HG02870 (cell line): ENCODE measurements around the gene CDK11B.
A peak's percentile ranks its signal among the peaks of the same experiment; 100 is the strongest.
"Not testable (repeated sequence)": the region's sequence is repeated elsewhere in the genome, so short reads cannot be mapped to it uniquely, and the experiment has no call there.

Experiments
- ATAC-seq: cut with Tn5 transposase; IDR thresholded peaks from one replicate; pipeline ENCODE4 v1.9.1; 2021; ENCODE audit warnings: mild to moderate bottlenecking, moderate library complexity; ENCODE audit not compliant: unreplicated experiment

The CDK11B gene

DNA sequence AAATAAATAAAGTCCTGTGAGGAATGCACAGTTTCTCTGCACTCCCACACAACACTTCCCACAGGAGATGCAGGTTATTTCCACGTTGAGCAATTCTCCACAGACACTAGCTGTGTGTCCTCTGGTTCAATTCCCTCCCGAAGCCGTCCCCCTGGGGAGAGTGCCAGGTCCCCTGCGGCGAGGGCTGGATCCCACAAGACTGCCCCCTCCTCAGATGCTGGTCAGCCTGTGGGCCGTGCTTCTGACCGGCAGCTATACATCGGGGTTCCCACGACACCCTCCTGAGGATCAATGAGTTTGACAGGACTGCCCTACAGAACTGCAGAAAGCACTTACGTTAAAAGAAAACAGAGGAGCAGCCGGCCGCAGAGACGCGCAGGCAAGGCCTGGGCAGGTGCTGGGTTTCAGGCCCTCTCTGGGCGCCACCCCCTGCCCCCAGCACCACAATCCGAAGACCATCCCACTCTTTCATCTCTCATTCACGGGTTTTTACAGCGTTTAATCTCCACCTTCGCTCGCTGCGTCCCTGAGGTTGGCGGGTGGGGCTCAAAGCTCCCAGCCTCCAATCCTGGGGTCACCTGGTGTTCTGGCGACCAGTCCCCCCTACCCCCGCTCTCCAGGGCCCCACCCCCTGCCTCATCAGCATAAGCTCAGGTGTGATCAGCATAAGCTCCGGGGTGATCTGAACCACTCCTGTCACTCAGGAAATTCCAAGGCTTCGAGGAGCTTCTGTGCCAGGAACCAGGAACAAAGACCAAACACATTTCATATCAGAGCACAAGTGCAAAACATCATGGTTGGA lies 24.5 kb upstream of the CDK11B start:
- no peak for ATAC-seq

DNA sequence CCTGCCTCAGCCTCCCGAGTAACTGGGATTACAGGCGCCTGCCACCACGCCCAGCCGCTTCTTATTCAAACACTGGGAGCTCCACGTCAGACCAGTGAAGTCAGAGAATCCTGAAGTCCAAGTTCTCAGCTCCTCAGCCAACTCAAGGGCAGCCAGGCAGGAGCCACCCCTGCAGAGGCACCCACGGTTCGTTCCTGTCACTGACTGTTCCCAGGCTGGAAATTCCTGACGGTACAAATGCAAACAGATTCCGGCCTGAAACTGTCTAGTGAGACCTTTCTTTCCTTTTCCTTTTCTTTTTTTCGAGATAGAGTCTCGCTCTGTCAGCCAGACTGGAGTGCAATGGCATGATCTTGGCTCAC lies 22.1 kb upstream of the CDK11B start:
- no peak for ATAC-seq

DNA sequence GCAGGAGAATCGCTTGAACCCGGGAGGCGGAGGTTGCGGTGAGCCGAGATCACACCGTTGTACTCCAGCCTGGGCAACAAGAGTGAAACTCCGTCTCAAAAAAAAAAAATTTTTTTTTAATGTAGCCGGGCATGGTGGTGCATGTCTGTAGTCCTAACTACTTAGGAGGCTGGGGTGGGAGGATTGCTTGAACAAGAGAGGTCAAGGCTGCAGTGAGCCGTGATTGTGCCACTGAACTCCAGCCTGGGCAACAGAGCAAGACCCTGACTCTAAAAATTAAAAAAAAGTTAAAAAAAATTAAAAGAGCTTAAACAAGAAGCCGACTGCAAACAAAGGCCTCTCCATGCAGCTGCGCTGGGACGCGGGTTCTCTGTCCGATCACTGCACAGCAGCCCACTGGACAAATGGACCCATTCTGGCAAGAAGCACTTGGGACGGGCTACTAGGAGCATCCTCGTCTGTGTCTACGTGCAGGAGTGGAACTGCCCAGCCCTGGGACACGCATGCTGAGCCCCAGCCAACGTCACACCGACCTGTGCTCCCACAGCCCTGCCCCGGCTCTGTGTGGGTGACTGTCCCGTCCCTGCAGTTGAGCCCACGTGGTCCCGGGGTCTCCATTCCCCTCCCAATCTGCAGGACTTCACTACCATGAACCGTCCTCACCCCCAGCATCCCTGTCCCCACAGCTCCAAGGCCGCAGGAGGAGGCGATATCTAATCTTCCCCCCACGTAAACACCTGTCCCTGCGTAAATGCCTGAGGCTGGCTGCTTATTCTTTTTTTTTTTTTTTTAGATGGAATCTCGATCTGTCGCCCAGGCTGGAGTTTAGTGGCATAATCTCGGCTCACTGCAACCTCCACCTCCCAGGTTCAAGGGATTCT lies 21.5 kb upstream of the CDK11B start:
- no peak for ATAC-seq

DNA sequence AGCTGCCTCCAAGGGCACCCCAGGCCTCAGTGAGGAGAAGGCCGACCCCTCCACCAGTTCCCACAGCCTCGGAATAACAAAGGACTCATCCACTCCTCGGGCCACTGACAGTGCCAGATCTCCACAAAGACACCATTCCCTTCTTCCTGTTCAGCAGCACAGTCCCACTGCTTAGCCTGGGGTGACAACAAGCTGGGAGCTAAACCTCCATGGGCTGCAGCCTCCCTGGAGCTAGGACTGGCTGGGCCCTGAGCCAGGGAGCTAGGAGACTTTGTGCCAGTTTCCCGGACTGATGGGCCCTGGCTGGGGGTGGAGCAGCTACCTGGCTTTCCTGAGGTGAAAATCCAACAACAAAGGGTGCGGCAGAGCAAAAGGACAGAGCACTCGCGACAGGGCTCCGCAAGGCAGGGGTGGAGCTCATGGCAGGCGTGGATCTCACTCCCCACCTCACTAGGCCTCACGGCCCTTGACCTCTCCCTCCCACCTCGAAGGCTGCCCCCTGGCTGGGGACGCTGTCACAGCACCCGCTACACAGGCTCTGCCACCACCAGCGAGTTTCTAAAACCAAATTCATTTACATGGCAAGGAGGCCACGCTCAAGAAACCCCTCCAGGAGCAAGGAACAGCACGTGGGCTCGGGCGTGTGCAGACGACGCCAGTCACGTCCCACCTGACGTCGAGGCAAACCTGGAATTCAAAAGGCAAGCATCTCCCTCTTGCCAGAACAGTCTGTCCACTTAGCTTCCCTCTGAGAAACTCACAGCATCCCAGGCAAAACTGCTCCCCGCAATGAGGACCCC lies 20.0 kb upstream of the CDK11B start:
- ATAC-seq, result no peak

DNA sequence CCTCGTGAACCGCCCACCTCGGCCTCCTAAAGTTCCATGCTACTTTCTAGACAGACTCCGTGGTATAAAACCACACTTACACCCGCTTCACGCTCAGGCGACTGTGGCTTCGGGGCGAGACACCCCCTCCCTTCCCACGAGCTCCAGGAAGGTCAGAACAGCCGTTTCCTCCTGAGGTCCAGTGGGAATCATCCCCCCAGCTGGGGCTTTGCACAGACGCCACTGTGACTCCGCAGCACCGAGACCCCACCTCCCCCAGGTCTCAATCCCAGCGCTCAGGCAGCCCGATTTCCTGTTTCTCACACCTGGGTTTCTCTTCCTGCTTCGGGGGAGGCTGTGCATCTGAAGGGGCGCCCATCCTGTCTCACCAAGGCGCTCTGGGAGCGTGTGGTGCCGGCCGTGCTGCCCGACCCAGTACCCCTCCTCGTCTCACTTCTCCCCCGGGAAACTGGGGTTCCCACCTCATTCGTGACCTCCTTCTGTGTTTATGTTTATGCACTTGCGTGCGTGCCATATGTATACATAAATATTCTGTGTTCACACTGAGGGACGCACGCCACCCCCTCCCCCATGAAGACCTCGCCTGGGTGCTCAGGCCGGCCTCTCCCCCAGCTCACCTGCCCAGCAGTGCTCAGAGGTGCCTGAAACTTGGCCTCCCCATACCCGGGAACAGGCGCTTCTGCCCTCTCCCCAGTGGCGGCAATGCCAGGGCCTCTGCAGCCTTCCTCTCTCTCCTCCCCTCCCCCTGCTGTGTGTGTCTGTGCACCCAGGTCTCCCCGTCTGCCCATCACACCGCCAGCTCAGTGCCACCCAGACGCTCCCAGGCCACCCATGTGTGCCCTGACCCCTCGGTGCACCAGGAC lies 19.1 kb upstream of the CDK11B start:
- peak; percentile 50 for ATAC-seq

DNA sequence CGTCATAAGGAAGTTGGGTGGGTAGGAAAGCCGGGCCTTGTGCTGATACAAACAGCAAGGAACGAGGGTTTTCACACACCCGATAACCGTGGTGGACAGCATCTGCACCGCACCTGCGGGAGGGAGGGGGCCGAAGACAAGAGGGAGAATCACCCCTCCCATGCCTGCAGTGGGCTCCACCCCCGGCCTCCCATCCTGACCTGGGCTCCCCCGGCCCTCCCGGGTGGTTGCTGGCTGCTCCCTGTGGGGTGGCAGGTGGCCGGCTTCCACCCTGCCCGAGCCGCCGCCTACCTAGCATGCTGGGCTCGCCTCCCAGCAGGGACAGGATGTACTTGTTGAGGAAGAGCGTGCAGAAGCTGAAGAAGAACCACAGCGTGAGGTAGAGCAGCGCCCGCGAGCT lies 17.3 kb upstream of the CDK11B start:
- ATAC-seq, result not testable (repeated sequence)

DNA sequence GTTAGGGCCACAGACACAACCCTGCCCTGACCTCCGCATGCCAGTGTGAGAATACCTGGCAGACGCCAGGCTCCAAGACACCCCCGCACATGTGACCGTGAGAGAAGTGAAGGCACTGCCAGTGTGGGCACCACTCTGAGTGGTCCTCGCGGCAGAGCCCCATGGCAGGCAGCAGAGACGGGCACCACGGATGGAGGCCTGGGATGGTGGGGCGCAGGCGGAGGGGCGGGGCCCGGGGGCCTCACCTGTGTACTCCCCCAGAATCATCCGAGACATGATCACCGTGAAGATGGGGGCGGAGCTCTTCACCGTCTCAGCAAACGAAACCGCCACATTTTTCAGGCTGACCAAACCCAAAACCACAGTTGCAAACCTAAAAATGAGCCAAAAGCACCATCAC lies 16.4 kb upstream of the CDK11B start:
- not testable (repeated sequence) for ATAC-seq

DNA sequence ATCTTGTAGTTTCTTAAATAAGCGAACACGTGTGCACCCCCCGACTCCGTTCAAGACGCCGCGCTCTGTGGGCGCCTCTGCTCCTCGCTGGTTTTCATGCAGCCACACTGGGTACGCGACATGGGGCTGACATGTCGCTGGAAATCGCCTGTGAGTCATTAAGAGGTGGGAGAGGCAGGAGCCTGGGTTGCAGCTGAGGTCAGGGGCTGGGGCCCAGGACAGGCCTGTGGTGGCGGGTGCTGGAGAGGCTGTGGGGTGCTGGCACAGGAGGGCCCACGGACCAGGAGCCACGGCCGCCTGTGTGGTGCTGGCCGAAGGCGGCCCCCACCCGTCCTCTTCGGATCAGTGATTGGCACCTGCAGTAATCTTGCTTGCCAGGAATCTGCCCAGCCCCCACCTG lies 16.0 kb upstream of the CDK11B start:
- not testable (repeated sequence) for ATAC-seq

DNA sequence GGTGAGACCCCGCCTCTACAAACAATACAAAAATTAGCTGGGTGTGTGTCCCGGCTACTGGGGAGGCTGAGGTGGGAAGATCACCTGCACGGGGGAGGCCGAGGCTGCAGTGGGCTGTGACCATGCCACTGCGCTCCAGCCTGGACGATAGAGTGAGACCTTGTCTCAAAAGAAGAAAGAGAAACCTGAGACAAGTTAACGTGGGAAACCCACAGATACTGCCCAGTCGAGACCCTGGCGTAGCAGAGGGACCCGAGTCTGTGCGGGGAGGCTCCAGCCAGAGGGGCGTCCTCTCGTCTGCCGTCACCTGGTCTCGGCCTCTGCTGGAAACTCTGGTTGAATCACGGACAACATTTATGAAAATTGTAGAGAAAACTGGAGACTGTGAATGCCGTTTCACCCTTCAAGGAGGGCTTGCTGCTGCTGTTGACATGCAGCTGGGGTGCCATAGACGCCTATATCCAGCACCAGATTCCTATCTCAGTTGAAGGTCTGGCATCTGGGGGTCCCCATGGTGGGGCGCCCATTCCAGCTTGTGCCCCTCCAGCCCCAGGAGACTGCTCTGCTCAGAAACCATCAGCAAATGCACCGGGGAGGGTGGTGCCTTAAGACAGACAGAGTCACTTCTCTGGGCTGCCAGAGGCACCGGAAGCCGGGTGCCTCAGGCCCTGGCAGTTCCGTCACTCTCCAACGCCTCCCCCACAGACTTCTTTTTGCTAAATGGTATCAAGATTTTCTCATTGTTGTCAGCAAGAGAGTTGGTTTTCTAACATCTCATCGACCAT lies 13.6 kb upstream of the CDK11B start:
- ATAC-seq, result no peak

DNA sequence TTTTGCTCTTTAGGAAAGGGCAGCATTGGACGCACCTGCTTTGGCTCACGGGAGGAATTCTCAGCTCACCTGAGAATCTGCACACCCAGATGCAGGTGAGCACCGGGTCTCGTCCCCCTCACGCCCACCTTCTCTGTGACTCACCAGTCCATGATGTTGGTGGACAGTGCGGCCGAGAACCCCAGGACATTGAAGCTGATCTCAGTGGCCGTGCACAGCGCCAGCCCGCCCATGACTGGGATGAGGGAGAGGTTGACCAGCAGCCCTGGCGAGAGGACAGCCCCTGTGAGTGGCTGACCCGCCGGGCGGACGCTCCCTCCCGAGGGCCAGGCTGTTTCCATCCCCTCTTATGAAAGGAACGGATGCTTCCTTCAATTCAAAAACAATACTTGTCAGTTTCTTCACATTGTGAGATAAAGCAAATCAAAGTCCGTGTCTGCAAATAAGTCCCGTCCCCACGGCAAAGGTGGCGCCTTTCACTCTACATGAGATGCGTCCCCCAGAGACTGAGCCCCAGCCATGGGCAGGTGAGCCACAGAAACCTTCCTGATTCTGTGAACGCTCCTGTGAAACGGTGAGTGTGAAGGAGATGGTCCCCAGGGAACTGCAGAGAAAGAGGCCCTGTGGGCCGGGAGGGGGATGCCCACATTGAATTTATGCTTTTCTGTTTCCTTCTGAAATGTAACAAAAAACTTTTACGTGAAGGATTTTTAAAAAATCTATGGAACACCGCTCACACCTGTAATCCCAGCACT lies 12.7 kb upstream of the CDK11B start:
- no peak for ATAC-seq

DNA sequence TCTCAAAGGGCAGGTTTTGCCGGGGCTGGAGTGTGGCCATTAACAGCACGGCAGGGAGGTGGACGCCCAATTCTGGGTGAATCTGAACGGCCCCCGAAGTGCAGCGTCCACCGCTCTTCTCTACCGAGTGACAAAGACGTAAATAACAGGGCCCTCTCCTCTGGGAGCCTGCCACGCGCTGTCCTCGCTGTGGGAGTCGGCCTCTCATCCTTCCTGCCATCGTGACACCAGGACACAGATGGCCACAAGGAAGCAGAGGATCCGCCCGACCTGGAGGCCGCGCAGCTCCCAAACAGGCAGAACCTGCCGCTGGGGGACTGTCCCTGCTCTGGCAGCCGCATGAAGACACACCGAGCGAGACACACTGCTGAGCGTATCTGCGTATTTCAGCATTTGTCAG lies 12.1 kb upstream of the CDK11B start:
- ATAC-seq, result no peak

DNA sequence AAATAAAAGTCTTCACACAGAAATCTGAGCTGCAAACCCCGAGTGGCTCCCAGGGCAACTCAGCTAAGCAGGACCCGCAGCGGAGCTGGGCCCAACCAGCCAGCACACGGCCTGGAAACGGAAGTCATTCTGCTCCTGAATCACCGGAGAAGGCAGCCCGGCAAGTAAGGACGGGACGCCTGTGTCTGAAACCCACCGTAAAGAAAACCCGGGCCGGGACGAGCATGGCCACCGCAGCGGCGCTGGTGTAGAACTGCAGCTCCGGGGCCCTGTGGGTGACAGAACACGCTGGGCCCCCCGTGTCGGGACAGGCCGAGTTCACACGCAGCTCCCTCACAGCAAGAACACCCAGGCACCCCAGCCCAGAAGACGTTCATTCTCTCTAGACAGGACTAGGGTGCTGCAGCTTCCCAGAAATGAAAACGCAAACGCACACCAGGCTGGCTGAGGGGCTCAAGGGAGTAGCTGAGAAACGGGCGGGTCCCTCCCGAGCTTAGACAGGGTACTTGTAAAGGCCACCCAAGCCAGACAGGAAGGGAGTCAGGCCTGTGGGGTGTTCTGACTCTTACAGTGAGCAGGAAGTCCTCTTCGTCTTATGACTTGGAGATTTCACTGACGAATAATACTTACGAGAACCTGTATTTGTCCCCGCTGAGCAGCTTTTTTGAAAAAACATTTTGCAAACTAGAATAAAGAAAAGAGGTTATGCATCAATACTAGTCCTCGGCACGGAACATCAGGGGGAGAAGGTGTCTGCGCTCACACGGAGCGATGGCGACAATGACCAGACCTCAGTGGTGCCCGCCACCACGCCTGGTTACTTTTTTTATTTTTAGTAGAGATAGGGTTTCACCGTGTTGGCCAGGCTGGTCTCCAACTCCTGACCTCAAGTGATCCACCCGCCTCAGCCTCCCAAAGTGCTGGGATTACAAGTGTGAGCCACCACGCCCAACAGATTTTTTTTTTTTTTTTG lies 10.9 kb upstream of the CDK11B start:
- no peak for ATAC-seq

DNA sequence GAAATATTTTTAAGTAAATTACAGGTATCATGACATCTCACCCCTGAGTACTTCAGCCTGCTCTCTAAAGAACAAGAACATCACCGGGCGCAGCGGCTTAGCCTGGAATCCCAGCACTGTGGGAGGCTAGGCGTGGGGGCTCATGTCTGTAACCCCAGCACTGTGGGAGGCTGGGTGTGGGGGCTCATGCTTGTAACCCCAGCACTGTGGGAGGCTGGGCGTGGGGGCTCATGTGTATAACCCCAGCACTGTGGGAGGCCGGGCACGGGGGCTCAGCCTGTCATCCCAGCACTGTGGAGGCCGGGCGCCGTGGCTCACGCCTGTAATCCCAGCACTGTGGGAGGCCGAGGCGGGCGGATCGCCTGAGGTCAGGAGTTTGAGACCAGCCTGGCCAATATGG lies 7.7 kb upstream of the CDK11B start:
- ATAC-seq, result no peak

DNA sequence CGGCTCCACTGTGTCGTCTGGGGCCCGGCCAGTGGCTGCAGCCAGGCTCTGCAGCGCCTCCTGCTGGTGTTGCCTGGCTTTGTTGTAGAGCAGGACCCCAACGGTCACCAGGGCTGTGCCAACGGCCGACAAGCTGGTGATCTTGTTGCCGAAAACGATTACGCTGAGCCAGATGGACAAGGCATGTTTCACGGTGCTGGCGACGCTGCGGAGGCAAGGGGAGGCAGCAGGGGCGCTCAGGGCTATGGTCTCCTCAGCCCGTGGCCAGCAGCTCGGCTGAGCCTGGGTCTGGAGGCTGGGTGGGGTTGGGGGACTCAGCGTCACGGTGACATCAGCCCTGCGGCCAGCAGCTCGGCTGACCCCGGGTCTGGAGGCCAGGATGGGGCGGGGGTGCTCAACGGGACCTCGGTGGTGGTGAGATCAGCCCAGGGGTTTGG lies 7.0 kb upstream of the CDK11B start:
- ATAC-seq, result no peak

DNA sequence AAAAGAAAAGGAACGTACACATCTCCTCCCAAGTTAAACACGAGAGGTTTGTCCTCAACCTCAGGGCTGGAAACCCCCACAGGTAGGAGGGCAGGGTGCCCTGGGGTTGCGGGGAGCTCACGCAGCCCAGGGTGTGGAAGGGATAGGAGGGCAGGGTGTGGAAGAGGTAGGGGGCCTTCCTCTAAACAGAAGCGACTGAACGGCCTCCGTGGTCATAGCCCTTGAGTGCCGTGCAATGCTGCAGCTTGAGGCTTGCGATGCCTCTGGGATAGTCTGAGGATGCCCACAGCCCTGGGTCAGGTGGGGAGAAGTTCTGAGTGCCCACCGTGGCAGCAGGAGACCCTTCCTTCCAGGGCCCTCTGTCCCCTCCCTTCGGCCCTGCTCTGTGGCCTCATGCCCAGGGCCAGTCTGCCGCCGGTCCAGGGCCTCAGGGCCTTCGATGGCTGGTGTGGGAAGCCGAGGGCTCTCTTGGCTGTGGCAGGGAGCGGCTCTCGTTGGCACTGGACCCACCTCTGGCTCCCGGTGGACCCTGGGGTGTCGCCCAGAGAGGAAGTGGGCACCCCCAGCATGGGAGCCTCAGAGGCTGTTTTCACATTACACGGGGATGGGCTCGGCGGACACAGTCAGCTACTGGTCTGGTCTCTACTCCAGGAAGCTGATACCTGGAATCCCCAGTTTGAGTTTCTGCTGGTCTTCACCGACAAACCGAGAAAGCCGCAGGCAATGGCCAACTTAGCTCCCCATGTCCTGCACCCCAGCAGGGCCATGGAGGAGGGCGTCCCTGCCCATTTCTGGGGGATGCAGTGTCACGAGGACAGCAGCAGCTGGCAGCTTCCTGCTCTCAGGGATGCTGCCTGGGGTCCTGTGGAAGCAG lies 6.4 kb upstream of the CDK11B start:
- no peak for ATAC-seq

DNA sequence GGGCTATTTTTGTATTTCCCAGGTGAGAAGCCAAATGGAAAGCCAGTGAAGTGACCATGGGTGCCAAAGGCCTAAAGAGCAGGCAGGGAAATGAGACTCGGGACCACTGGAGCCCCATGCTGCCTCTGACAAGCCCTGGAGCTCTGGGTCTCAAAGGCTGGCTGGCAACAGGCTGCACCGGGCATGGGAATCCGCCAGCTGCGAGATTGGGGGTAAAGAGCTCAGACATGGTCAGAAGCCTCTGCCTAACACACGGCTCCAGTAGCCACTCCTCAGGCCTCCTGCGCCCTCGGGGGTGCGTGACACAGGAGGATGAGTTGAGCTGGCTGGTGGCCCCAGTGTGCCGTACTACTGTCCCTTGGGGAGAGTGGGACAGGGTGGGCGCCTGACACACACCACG lies 5.5 kb upstream of the CDK11B start:
- ATAC-seq, result not testable (repeated sequence)
